ENCODE results near the gene LETM1. TPM values are rescaled to one million over a fixed set of nuclear protein-coding genes. Genes with fewer than 3 reads are reported as not detected.

The LETM1 gene
- total and polyA plus RNA-seq, 2 of the 13 experiments (the other 11 are each of a cell fraction or from before 2014, with no cell fraction given) = 9.7 to 41.6 TPM

DNA sequence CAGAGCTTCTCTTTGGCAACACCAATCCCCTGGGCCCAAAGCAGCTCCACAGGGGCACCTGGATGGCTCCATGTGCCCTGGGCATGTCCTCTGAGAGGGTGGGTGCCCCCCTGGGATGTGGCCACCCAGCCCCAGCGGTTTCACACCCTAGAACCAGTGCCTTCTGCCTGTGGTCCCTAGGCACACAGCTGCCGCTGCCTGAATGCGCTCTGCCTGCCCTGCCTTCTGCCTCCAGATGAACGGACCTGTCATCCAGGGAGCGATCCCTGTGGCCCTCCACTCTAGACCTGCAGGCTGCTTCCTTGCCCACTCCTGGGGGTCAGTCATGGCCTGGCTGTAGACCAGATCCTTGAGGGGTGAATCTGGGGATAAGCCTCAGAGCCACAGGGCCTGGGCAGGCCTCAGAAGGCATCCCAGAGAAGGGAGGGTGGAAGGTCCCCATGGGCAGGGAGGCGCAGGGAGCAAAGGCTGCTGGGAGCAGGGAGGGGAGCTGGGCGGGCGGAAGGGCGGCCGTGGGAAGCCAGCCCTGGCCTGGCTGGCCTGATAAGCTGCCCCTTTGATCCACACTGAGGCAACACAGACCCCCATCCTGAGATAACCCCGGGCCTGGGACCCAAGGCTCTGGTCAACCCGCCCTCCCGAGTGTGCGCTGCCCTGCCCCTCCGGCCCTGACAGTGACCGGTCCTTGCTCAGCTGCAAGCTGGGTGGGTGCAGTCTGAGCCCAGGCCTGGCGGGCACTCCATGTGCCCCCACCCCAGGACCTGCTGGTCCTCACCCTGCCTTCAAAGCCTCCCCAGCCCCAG lies 71.0 kb downstream of the LETM1 start (continued):
- TF ChIP-seq, protein P1, sequence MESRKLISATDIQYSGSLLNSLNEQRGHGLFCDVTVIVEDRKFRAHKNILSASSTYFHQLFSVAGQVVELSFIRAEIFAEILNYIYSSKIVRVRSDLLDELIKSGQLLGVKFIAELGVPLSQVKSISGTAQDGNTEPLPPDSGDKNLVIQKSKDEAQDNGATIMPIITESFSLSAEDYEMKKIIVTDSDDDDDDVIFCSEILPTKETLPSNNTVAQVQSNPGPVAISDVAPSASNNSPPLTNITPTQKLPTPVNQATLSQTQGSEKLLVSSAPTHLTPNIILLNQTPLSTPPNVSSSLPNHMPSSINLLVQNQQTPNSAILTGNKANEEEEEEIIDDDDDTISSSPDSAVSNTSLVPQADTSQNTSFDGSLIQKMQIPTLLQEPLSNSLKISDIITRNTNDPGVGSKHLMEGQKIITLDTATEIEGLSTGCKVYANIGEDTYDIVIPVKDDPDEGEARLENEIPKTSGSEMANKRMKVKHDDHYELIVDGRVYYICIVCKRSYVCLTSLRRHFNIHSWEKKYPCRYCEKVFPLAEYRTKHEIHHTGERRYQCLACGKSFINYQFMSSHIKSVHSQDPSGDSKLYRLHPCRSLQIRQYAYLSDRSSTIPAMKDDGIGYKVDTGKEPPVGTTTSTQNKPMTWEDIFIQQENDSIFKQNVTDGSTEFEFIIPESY (CRISPR knock-in tag; IDR thresholded peaks at IDR 0.05) = 0 out of 2 replicates have a peak, but pooled peaks have one; percentile 2
- TF ChIP-seq MED8 (CRISPR knock-in tag; IDR thresholded peaks at IDR 0.05; ENCODE audit: insufficient replicate concordance) = no peak
- no peak for TF ChIP-seq ZNF660 (CRISPR knock-in tag; IDR thresholded peaks at IDR 0.05; ENCODE audit: borderline replicate concordance, low read depth)
- TF ChIP-seq, protein P2, sequence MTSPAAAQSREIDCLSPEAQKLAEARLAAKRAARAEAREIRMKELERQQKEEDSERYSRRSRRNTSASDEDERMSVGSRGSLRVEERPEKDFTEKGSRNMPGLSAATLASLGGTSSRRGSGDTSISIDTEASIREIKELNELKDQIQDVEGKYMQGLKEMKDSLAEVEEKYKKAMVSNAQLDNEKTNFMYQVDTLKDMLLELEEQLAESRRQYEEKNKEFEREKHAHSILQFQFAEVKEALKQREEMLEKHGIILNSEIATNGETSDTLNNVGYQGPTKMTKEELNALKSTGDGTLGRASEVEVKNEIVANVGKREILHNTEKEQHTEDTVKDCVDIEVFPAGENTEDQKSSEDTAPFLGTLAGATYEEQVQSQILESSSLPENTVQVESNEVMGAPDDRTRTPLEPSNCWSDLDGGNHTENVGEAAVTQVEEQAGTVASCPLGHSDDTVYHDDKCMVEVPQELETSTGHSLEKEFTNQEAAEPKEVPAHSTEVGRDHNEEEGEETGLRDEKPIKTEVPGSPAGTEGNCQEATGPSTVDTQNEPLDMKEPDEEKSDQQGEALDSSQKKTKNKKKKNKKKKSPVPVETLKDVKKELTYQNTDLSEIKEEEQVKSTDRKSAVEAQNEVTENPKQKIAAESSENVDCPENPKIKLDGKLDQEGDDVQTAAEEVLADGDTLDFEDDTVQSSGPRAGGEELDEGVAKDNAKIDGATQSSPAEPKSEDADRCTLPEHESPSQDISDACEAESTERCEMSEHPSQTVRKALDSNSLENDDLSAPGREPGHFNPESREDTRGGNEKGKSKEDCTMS (CRISPR knock-in tag; conservative IDR thresholded peaks at IDR 0.05) = no peak
- TF ChIP-seq MYC (CRISPR knock-in tag; IDR thresholded peaks at IDR 0.05; ENCODE audit: borderline replicate concordance) = peak; percentile 34; the same call in 1 of the 2 replicates
- TF ChIP-seq ZNF724P (CRISPR knock-in tag; IDR thresholded peaks at IDR 0.05; ENCODE audit: borderline replicate concordance) = no peak
- TF ChIP-seq ZNF10 (CRISPR knock-in tag; IDR thresholded peaks at IDR 0.05; ENCODE audit: borderline replicate concordance, low read depth) = no peak
- no peak for TF ChIP-seq PAF1 (CRISPR knock-in tag; IDR thresholded peaks at IDR 0.05)
- TF ChIP-seq SKI (IDR thresholded peaks at IDR 0.05; ENCODE audit: partially characterized antibody) = peak; percentile 41
- TF ChIP-seq, protein P3, sequence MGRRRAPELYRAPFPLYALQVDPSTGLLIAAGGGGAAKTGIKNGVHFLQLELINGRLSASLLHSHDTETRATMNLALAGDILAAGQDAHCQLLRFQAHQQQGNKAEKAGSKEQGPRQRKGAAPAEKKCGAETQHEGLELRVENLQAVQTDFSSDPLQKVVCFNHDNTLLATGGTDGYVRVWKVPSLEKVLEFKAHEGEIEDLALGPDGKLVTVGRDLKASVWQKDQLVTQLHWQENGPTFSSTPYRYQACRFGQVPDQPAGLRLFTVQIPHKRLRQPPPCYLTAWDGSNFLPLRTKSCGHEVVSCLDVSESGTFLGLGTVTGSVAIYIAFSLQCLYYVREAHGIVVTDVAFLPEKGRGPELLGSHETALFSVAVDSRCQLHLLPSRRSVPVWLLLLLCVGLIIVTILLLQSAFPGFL (CRISPR knock-in tag; IDR thresholded peaks at IDR 0.05) = no peak
- TF ChIP-seq, protein P4, sequence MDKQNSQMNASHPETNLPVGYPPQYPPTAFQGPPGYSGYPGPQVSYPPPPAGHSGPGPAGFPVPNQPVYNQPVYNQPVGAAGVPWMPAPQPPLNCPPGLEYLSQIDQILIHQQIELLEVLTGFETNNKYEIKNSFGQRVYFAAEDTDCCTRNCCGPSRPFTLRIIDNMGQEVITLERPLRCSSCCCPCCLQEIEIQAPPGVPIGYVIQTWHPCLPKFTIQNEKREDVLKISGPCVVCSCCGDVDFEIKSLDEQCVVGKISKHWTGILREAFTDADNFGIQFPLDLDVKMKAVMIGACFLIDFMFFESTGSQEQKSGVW (CRISPR knock-in tag; IDR thresholded peaks at IDR 0.05; ENCODE audit: borderline replicate concordance) = no peak
- peak; percentile 96 for TF ChIP-seq ZSCAN29 (CRISPR knock-in tag; conservative IDR thresholded peaks at IDR 0.05)
- no peak for TF ChIP-seq MAFG (CRISPR knock-in tag; IDR thresholded peaks at IDR 0.05)
- peak; percentile 67; the same call in 1 of the 2 replicates for TF ChIP-seq NR2C2 (CRISPR knock-in tag; IDR thresholded peaks at IDR 0.05; ENCODE audit: borderline replicate concordance)
- TF ChIP-seq, protein P5, sequence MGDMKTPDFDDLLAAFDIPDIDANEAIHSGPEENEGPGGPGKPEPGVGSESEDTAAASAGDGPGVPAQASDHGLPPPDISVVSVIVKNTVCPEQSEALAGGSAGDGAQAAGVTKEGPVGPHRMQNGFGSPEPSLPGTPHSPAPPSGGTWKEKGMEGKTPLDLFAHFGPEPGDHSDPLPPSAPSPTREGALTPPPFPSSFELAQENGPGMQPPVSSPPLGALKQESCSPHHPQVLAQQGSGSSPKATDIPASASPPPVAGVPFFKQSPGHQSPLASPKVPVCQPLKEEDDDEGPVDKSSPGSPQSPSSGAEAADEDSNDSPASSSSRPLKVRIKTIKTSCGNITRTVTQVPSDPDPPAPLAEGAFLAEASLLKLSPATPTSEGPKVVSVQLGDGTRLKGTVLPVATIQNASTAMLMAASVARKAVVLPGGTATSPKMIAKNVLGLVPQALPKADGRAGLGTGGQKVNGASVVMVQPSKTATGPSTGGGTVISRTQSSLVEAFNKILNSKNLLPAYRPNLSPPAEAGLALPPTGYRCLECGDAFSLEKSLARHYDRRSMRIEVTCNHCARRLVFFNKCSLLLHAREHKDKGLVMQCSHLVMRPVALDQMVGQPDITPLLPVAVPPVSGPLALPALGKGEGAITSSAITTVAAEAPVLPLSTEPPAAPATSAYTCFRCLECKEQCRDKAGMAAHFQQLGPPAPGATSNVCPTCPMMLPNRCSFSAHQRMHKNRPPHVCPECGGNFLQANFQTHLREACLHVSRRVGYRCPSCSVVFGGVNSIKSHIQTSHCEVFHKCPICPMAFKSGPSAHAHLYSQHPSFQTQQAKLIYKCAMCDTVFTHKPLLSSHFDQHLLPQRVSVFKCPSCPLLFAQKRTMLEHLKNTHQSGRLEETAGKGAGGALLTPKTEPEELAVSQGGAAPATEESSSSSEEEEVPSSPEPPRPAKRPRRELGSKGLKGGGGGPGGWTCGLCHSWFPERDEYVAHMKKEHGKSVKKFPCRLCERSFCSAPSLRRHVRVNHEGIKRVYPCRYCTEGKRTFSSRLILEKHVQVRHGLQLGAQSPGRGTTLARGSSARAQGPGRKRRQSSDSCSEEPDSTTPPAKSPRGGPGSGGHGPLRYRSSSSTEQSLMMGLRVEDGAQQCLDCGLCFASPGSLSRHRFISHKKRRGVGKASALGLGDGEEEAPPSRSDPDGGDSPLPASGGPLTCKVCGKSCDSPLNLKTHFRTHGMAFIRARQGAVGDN (CRISPR knock-in tag; IDR thresholded peaks at IDR 0.05) = peak; percentile 97
- TF ChIP-seq ZNF207 (IDR thresholded peaks at IDR 0.05; ENCODE audit: borderline replicate concordance) = no peak
- TF ChIP-seq NFE2L2 (IDR thresholded peaks at IDR 0.05; ENCODE audit: low read length) = no peak
- no peak for TF ChIP-seq BORCS8-MEF2B (CRISPR knock-in tag; IDR thresholded peaks at IDR 0.05)
